K562 (cell line): Measurements from ENCODE around the gene HMCN2. TPM values are rescaled to one million over a fixed set of nuclear protein-coding genes. Genes with fewer than 3 reads are reported as not detected.

Source experiments
- ATF6 ChIP-seq: sonication (generic); formaldehyde crosslinking; IDR thresholded peaks from 2 replicates; pipeline ENCODE4 v1.4.0; 2020; ENCODE audit warnings: mild to moderate bottlenecking, missing genetic modification reagents
- DPF2 ChIP-seq: fragments of 450-650 bp; IDR thresholded peaks from 2 replicates; pipeline ENCODE4 v1.6.1; 2016
- ETV5 ChIP-seq: sonication (generic); formaldehyde crosslinking; IDR thresholded peaks from 2 replicates; pipeline ENCODE4 v1.4.0; 2020; ENCODE audit warnings: low read depth, mild to moderate bottlenecking, missing genetic modification reagents
- HDAC2 ChIP-seq: fragments of 450-650 bp; IDR thresholded peaks from 2 replicates; pipeline ENCODE4 v1.6.1; 2016; ENCODE audit warnings: mild to moderate bottlenecking
- HNRNPUL1 ChIP-seq: fragments of 200-400 bp; formaldehyde crosslinking; IDR thresholded peaks from 2 replicates; pipeline ENCODE4 v1.6.1; 2017; ENCODE audit warnings: low read length
- IFI16 ChIP-seq: fragments of 250-450 bp; sonication (Bioruptor Pico); IDR thresholded peaks from 2 replicates; pipeline ENCODE4 v2.1.2; 2022; ENCODE audit warnings: mild to moderate bottlenecking, inconsistent platforms
- RBM22 ChIP-seq: fragments of 200-400 bp; formaldehyde crosslinking; IDR thresholded peaks from 2 replicates; pipeline ENCODE4 v1.6.1; 2018; ENCODE audit warnings: low read length, low read depth; ENCODE audit not compliant: poor library complexity, severe bottlenecking
- RNF2 ChIP-seq: sonication (generic); IDR thresholded peaks from 2 replicates; pipeline ENCODE4 v1.6.1; 2016
- SRSF7 ChIP-seq: fragments of 200-400 bp; formaldehyde crosslinking; optimal IDR thresholded peaks from 2 replicates; pipeline ENCODE3; 2017; ENCODE audit warnings: mild to moderate bottlenecking, low read depth, low read length
- XRCC5 ChIP-seq: fragments of 200-400 bp; formaldehyde crosslinking; IDR thresholded peaks from 2 replicates; pipeline ENCODE4 v1.6.1; 2017; ENCODE audit warnings: low read depth, mild to moderate bottlenecking, low read length
- YY1 ChIP-seq, 3 experiments: IDR thresholded peaks; 2 replicates each; pipeline ENCODE4 v1.6.1; 2011; ENCODE audit warnings: low read length in 2 of 3, mild to moderate bottlenecking in 2 of 3, moderate library complexity in 2 of 3, borderline replicate concordance in 1 of 3, control low read depth in 1 of 3, low read depth in 1 of 3; ENCODE audit not compliant: insufficient read depth in 3 of 3, insufficient replicate concordance in 2 of 3, control insufficient read depth in 1 of 3, insufficient read length in 1 of 3; ENCODE audit errors: extremely low read depth in 1 of 3
- ZC3H4 ChIP-seq: sonication (generic); formaldehyde crosslinking; IDR thresholded peaks from 2 replicates; pipeline ENCODE4 v1.9.0; 2021; ENCODE audit warnings: missing genetic modification reagents, borderline replicate concordance
- ZFP91 ChIP-seq: sonication (generic); formaldehyde crosslinking; IDR thresholded peaks from 2 replicates; pipeline ENCODE4 v1.8.0; 2022; ENCODE audit warnings: mild to moderate bottlenecking, missing genetic modification reagents
- ZNF324 ChIP-seq: fragments of 250-450 bp; sonication (Bioruptor Pico); IDR thresholded peaks from 2 replicates; pipeline ENCODE4 v1.4.0; 2020; ENCODE audit warnings: mild to moderate bottlenecking
- polyA plus RNA-seq, 8 experiments: library from polyadenylated mRNA; depleted of rRNA in 4 of 8; stranded (reverse) in 5 of 8; unstranded in 3 of 8; fragments of >200 nt; fragmentation: Nextera tagmentation in 2 of 8; fragmentation: Illumina TruSeq in 1 of 8; extraction: Ambion mirVana in 2 of 8; extraction: Trizol in 1 of 8; gene quantifications; 2 replicates each; pipeline versions ENCODE4 v1.2.1 to v1.2.3, GENCODE V29; 2011 to 2014; ENCODE audit warnings: inconsistent platforms in 1 of 8, missing spikeins in 1 of 8
- total RNA-seq, 7 experiments: library from RNA; depleted of rRNA in 6 of 7; stranded (reverse); fragments of >200 nt in 6 of 7; fragmentation: Illumina TruSeq in 2 of 7; extraction: Trizol in 2 of 7; gene quantifications; 2 replicates each; pipeline versions ENCODE4 v1.2.1 to v1.2.3, GENCODE V29; 2011 to 2021; ENCODE audit warnings: low replicate concordance in 1 of 7
- TF ChIP-seq, protein P1 (sequence below), 2 experiments: fragments of 450-650 bp; formaldehyde crosslinking in 1 of 2; IDR thresholded peaks; 2 replicates each; pipeline versions ENCODE4 v1.4.0 to v1.6.1; 2014 to 2020; ENCODE audit warnings: mild to moderate bottlenecking in 2 of 2, borderline replicate concordance in 1 of 2, low read depth in 1 of 2

The HMCN2 gene
- total and polyA plus RNA-seq, 9 of the 15 experiments (the other 6 are each of a cell fraction or from before 2014, with no cell fraction given) = 0.01 TPM; not detected in 8

- TF ChIP-seq, protein P1, sequence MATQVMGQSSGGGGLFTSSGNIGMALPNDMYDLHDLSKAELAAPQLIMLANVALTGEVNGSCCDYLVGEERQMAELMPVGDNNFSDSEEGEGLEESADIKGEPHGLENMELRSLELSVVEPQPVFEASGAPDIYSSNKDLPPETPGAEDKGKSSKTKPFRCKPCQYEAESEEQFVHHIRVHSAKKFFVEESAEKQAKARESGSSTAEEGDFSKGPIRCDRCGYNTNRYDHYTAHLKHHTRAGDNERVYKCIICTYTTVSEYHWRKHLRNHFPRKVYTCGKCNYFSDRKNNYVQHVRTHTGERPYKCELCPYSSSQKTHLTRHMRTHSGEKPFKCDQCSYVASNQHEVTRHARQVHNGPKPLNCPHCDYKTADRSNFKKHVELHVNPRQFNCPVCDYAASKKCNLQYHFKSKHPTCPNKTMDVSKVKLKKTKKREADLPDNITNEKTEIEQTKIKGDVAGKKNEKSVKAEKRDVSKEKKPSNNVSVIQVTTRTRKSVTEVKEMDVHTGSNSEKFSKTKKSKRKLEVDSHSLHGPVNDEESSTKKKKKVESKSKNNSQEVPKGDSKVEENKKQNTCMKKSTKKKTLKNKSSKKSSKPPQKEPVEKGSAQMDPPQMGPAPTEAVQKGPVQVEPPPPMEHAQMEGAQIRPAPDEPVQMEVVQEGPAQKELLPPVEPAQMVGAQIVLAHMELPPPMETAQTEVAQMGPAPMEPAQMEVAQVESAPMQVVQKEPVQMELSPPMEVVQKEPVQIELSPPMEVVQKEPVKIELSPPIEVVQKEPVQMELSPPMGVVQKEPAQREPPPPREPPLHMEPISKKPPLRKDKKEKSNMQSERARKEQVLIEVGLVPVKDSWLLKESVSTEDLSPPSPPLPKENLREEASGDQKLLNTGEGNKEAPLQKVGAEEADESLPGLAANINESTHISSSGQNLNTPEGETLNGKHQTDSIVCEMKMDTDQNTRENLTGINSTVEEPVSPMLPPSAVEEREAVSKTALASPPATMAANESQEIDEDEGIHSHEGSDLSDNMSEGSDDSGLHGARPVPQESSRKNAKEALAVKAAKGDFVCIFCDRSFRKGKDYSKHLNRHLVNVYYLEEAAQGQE (IDR thresholded peaks at IDR 0.05; ENCODE audit: borderline replicate concordance) = 0 out of 2 replicates have a peak, but pooled peaks have one; percentile 8
- TF ChIP-seq, protein P1 (CRISPR knock-in tag; IDR thresholded peaks at IDR 0.05; ENCODE audit: low read depth) = no peak
- TF ChIP-seq ZFP91 (CRISPR knock-in tag) (no peak), DPF2 (no peak), ATF6 (CRISPR knock-in tag) (no peak), HDAC2 (0 out of 2 replicates have a peak, but pooled peaks have one; percentile 55), SRSF7 (no peak), RNF2 (no peak), HNRNPUL1 (no peak), YY1 (IDR thresholded peaks at IDR 0.05; ENCODE audit: borderline replicate concordance in 1 of 3, control insufficient read depth in 1 of 3, extremely low read depth in 1 of 3, insufficient read depth in 3 of 3, insufficient read length in 1 of 3, insufficient replicate concordance in 2 of 3, low read depth in 1 of 3, low read length in 2 of 3) (no peak), ZC3H4 (CRISPR knock-in tag) (no peak), IFI16 (CRISPR knock-in tag) (no peak), XRCC5 (no peak), RBM22 (no peak), ETV5 (CRISPR knock-in tag) (no peak), ZNF324 (CRISPR knock-in tag) (no peak)
These were observed 186.2 kb downstream of the HMCN2 start (continued) for GRCh38 chr9:130451509-130452388.
